HG03521 (cell line): ENCODE measurements around the gene PRKAR2A.
A peak's percentile ranks its signal among the peaks of the same experiment; 100 is the strongest.
"Not testable (repeated sequence)": the region's sequence is repeated elsewhere in the genome, so short reads cannot be mapped to it uniquely, and the experiment has no call there.

Experiments used
- ATAC-seq: cut with Tn5 transposase; IDR thresholded peaks from one replicate; pipeline ENCODE4 v1.9.1; 2021; ENCODE audit warnings: mild to moderate bottlenecking, moderate library complexity; ENCODE audit not compliant: unreplicated experiment

The PRKAR2A gene

GRCh38 chr3:48783304-48783703, 64.4 kb downstream of the PRKAR2A start:
- ATAC-seq = no peak

GRCh38 chr3:48782046-48782445, 65.6 kb downstream of the PRKAR2A start:
- no peak for ATAC-seq

GRCh38 chr3:48778565-48778964, 69.1 kb downstream of the PRKAR2A start:
- not testable (repeated sequence) for ATAC-seq

GRCh38 chr3:48776854-48777253, 70.8 kb downstream of the PRKAR2A start:
- ATAC-seq = no peak

- no peak for ATAC-seq
Observed at GRCh38 chr3:48770192-48770502, 77.5 kb downstream of the PRKAR2A start.

GRCh38 chr3:48765376-48765775, 82.3 kb downstream of the PRKAR2A start:
- no peak for ATAC-seq

- no peak for ATAC-seq
Observed at GRCh38 chr3:48762816-48763215, 84.9 kb downstream of the PRKAR2A start.

- ATAC-seq = not testable (repeated sequence)
Observed at GRCh38 chr3:48759991-48760540, 87.6 kb downstream of the PRKAR2A start.

GRCh38 chr3:48759531-48759930, 88.1 kb downstream of the PRKAR2A start:
- ATAC-seq = not testable (repeated sequence)

- no peak for ATAC-seq
Observed at GRCh38 chr3:48759071-48759470, 88.6 kb downstream of the PRKAR2A start.

GRCh38 chr3:48756640-48757039, 91.0 kb downstream of the PRKAR2A start:
- no peak for ATAC-seq

- no peak for ATAC-seq
Observed at GRCh38 chr3:48750856-48751255, 96.8 kb downstream of the PRKAR2A start.

GRCh38 chr3:48748754-48749153, 98.9 kb downstream of the PRKAR2A start:
- ATAC-seq = no peak

GRCh38 chr3:48747706-48748105, 100.0 kb downstream of the PRKAR2A start:
- ATAC-seq = no peak

GRCh38 chr3:48747015-48747615, 100.6 kb downstream of the PRKAR2A start:
- ATAC-seq = no peak

GRCh38 chr3:48743773-48744172, 103.9 kb downstream of the PRKAR2A start:
- ATAC-seq = no peak

GRCh38 chr3:48741226-48741625, 106.4 kb downstream of the PRKAR2A start:
- not testable (repeated sequence) for ATAC-seq

GRCh38 chr3:48739955-48740823, 107.5 kb downstream of the PRKAR2A start:
- peak; percentile 74 for ATAC-seq

- ATAC-seq = no peak
Observed at GRCh38 chr3:48739617-48739954, 108.1 kb downstream of the PRKAR2A start.

GRCh38 chr3:48738926-48739616, 108.6 kb downstream of the PRKAR2A start:
- ATAC-seq = no peak

GRCh38 chr3:48738144-48738536, 109.5 kb downstream of the PRKAR2A start:
- ATAC-seq = no peak
